G401 (cell line): ENCODE measurements around the gene PREX1. TPM values are rescaled to one million over a fixed set of nuclear protein-coding genes. Genes with fewer than 3 reads are reported as not detected.

ENCODE experiments used
- DNase-seq: peaks from one replicate; pipeline ENCODE4 v3.0.0-alpha.2; 2015; ENCODE audit warnings: low spot score
- in situ Hi-C: cut with HindIII; loops from 2 replicates; pipeline ENCODE4 v1.10.0; 2016; ENCODE audit warnings: low sequenced_read_pairs, mixed read lengths
- total RNA-seq: library from RNA; depleted of rRNA; stranded (reverse); fragments of >200 nt; shearing (Covaris generic); gene quantifications from 2 replicates; pipeline ENCODE4 v1.2.3, GENCODE V29; 2014

Gene PREX1
- total RNA-seq, 1 experiment from 2014 or later = 6.1 TPM

GRCh38 chr20:48642105-48642880 lies 185.5 kb downstream of the PREX1 start:
- DNase-seq = no peak
- in situ Hi-C loops = no loop called here

DNA sequence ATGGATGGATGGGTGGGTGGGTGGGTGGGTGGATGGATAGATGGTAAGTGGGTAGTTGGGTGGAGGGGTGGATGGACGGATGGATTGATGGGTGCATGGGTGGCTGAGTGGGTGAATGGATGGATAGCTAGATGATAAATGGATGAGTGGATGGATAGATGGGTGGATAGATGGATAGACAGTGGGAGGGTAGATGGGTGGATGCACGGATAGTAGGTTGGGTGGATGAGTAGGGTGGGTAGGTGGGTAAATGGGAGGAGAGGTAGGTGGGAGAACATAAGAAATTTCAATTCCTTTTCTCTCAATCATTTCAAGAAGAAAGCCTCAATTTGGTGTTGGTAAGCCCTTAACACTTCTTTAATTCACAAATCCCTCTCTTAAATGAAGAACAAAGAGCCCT lies 186.9 kb downstream of the PREX1 start:
- in situ Hi-C loops = no loop called here
- no peak for DNase-seq

DNA sequence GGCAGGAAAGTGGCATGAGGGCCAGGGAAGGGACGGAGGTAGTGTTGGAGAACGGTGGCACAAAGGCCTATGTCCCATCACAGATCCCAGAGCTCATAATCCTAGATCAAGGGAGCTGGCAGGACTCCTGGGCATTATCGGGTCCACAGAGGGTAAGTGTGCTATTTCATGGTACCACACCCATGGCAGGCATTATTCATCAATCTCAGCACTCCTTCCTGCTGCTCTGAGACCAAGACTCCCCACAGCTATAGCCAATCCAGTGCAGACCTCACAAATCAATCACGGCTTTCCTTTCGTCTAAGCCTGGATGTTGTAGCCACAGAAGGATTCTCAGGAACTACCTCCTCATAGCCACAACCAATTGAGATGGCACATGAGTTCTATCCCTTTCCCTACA lies 187.9 kb downstream of the PREX1 start:
- DNase-seq = no peak
- in situ Hi-C loops = no loop called here

DNA sequence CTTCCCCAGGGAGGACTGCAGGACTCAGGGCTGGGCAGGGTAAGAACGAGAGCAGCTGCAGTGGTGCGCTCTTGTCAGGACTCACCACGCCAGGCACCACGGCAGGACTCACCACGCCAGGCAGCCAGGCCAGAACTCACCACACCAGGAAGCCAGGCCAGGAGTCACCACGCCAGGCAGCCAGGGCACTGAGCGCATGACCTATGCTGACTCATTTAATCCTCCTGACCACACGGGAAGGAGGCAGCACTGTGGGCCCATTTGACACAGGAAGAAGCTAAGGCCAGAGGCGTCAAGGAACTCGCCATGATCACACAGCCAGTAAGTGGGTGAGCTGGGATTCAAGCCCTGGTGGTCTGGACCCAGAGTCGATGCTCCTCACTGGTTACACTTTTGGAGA lies 189.3 kb downstream of the PREX1 start:
- in situ Hi-C loops = no loop called here
- no peak for DNase-seq

- in situ Hi-C loops = no loop called here
- no peak for DNase-seq
Measured at GRCh38 chr20:48637461-48637860, 190.3 kb downstream of the PREX1 start.

DNA sequence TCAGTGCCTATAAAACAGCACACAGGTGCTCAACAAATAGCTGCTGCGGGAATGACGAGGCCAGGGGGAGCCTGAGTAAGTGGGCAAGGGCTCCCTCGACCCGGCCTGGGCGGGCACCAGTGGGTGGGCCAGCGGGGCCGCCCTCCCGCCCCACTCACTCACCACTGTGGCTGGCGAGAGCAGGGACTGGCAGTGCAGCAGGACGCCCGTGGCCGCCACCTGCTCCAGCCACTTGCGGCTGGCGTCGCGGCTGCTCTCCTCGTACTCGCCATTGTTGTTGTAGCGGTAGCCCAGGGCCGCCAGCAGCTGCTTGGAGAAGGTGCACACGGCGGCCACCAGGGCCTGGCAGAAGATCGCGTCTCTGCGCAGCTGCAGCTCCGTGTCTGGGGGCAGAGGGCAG lies 191.5 kb downstream of the PREX1 start:
- no peak for DNase-seq
- in situ Hi-C loops = no loop called here

DNA sequence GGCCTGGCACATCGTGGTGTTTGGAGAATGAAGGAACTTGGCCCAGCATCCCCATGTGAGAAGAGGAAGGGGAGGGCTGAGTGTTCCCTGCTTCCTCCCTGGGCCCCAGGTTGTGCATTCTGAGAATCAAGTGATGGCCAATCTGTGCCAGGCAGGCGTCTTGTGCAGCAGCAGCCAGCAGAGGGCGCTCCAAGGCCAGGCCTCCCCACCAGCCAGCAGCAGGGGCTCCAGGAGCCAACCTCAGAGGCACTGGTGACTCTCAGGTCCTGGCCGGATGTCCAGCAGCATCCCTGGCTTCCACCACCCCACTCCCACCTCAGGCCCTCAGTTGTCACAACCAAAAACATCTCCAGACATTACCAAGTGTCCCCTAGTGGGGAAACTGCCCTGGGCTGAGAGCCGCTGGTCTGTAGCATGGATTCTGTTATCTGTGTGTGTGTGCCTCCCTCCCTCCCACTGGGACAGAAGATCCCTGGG lies 192.0 kb downstream of the PREX1 start:
- DNase-seq = peak; percentile 13
- in situ Hi-C loops = no loop called here

- DNase-seq = no peak
- in situ Hi-C loops = no loop called here
Measured at GRCh38 chr20:48635361-48635760, 192.4 kb downstream of the PREX1 start.

- in situ Hi-C loops = no loop called here
- no peak for DNase-seq
Measured at GRCh38 chr20:48634641-48635040, 193.2 kb downstream of the PREX1 start.

- DNase-seq = no peak
- in situ Hi-C loops = no loop called here
Measured at GRCh38 chr20:48633620-48634257, 194.1 kb downstream of the PREX1 start.

DNA sequence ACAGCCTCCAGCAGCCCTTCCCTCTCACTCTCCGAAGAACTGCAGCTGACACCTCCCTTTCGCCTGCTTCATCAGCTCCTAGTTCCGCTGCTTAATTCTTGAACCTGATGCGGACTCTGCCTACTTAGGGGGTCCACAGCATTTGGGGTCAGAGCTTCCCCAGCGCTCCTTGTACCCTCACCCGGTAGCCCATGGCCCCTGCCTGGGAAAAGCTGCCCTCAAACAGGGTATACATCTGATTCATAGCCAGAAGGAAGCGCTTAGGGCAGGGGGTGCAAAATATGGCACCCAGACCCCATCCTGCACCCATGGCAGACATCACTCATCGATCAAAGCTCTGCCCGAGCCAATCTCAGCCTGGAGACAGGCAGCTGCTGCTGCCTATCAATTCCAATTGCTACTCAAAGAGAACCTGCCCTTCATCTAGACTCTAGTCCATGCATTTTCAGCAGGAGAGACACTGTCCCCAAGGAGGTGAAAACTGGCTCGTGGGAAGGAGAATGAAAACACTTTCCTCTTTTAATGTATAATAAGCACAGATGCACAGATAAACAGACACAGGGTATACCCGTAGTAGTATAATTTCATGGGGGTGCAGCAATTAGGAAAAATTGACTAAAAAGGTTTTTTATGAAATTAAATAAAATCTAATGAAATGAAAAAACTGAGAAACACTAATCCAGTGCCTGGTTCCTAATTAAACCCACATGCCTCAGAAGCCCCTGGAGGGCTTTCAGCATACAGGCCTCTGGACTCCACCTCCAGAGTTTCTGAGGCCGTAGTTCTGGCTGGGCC lies 194.8 kb downstream of the PREX1 start:
- in situ Hi-C loops = no loop called here
- no peak for DNase-seq

GRCh38 chr20:48632017-48632824 lies 195.6 kb downstream of the PREX1 start:
- no peak for DNase-seq
- in situ Hi-C loops = no loop called here

- DNase-seq = no peak
- in situ Hi-C loops = no loop called here
Measured at GRCh38 chr20:48631114-48632016, 196.4 kb downstream of the PREX1 start.

DNA sequence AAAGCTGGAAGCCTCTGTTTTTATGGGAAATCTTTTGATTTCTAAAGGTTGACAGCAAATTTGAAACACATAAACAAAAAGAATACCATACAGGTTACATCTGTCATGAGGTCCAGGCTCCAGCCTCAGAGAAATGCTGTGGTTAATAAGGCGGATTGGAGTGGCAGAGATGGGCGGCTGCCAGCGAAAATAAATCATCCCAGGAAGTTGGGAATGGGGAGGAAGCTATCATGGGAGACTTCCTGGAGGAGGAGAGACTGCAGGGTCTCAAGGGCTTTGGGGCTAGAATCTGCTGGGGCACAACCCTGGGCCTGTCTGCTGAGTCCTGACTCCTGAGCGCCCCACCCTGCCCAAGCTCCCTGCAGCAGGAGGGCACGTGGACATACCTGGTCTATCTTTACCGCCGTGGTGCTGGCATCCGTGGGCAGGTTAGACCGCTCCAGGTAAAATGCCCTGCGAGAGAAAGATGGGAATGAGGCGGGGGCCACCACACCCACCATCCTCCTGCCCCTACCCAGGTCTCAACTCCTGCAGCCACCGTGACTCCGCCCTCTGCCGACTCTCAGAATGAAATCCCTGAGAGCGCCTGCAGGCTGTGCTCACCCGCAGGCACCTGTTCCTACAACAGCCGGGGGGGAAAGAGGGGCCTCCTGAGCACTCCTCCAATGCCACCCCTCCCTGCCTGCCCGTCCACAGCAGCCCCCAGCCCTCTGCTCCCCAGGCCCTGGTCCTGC lies 197.3 kb downstream of the PREX1 start:
- in situ Hi-C loops = no loop called here
- no peak for DNase-seq

DNA sequence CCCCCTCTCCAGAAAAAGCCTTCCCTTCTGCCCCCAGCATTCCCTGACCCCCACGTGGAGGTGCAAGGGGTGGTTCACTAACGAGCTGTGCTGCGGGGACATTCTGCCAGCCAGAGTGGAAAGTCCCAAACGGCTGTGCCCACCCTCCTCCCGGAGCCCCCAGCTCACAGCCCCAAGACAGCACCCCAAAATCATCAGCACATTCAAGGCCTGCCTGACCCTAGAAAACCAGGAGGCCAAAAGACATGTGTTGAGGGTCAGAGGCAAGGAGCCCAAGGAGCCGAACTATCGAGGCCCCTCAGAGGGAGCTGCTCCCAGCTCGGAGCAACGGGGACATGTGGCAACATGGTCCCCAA lies 197.9 kb downstream of the PREX1 start:
- in situ Hi-C loops = loop anchor here (10.0 kb wide), 1 partner anchor 215 kb away; no protein-coding TSS in a partner anchor
- no peak for DNase-seq

GRCh38 chr20:48629069-48629959 lies 198.5 kb downstream of the PREX1 start:
- in situ Hi-C loops = loop anchor here (10.0 kb wide), 1 partner anchor 215 kb away; no protein-coding TSS in a partner anchor
- no peak for DNase-seq

DNA sequence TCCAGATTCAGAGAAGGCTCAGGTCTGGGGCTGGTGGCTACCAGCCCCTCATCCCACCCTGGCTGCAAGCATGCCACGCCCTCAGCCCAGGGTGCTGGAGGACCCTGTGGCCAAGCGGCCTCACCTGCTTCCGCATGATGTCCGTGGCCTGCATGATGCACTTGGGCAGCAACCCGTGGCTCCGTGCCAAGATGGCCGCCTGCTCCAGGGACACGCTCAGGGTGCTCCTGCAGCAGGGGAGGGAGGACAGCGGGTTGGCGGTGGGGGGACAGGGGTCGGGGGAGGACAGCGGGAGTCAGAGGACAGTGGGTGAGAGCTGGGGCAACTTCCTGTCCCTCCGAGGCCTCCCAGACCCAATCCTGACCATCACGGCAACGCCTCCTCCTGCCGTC lies 200.1 kb downstream of the PREX1 start:
- DNase-seq = no peak
- in situ Hi-C loops = loop anchor here (10.0 kb wide), 1 partner anchor 213 kb away; no protein-coding TSS in a partner anchor
